Right ventricle myocardium inferior (tissue), 1 donor: ENCODE data around the gene SFRP4. TPM values are rescaled to one million over a fixed set of nuclear protein-coding genes. Genes with fewer than 3 reads are reported as not detected.

Experiments used
- ATAC-seq: fragments of 200-7000 bp; cut with Tn5 transposase; one replicate; pipeline ENCODE4 v1.9.1; 2020; ENCODE audit warnings: mild to moderate bottlenecking, moderate library complexity
- DNase-seq: peaks from one replicate; pipeline ENCODE4 v3.0.0; 2021; ENCODE audit errors: missing footprints
- intact Hi-C: fragments of 100-400 bp; cut with DNase I; formaldehyde crosslinking; loops from one replicate; pipeline ENCODE4 v1.11.0; 2022
- total RNA-seq: library from RNA; stranded (reverse); fragmentation: NEBNext Ultra II Directional; extraction: Animal tissue kit (Norgen Biotek cat#: 25700); gene quantifications from one replicate; pipeline ENCODE4 v1.2.1, GENCODE V29; 2021
- donor health status: DM: no; HTN: yes; CAD: no; lungs with severe emphysema.

The SFRP4 gene
- total RNA-seq, 1 donor from 2014 or later, result 0.32 TPM

DNA sequence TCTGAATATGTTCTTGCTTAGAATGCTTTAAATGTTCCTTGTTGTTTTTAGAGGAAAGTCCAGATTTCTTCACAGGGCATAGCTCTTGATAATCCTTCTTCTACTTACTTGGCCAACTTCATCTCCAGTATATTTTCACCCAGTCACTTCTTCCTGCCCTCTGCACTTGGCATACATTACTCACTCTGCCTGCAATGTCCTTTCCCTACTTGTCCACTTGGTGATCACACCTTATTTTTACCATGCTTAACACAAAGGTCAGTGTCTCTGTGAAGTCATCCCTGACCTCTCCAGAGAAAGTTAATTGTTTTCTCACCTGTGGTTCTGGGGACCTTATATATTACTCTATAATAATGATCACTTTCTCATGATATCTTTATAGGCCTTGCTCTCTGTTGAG lies 23.3 kb downstream of the SFRP4 start:
- DNase-seq, result no peak
- intact Hi-C loops, result no loop called here
- ATAC-seq, result no peak

DNA sequence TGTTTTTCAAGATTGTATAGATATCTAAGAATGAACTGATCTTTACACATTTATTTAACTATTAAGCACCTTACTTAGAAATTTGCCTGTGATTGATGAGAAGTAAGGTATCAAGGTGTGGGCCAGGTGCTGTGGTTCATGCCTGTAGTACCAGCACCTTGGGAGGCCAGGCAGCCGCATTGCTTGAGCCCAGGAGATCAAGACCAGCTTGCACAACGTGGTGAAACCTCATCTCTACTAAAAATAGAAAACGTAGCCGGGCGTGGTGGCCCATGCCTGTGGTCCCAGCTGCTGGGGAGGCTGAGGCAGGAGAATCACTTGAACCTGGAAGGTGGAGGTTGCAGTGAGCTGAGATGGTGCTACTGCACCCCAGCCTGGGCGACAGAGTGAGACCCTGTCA lies 34.5 kb downstream of the SFRP4 start:
- DNase-seq (peak; percentile 51), ATAC-seq (no peak)
- intact Hi-C loops, result no loop called here

Other genes starting within 250 kb of the SFRP4 start
- gene GPR141, start 233.1 kb downstream of the SFRP4 start, total RNA-seq, result 0.60 TPM
- not detected for gene NME8, start 68.2 kb downstream of the SFRP4 start, total RNA-seq
- gene EPDR1, start 3.8 kb upstream of the SFRP4 start, total RNA-seq, result 55.1 TPM